Measurements from ENCODE around the gene TMC8. TPM values are rescaled to one million over a fixed set of nuclear protein-coding genes. Genes with fewer than 3 reads are reported as not detected.

TMC8 gene
- total and polyA plus RNA-seq, 12 donors, result 0.44 to 28.8 (median 6.3) TPM

DNA sequence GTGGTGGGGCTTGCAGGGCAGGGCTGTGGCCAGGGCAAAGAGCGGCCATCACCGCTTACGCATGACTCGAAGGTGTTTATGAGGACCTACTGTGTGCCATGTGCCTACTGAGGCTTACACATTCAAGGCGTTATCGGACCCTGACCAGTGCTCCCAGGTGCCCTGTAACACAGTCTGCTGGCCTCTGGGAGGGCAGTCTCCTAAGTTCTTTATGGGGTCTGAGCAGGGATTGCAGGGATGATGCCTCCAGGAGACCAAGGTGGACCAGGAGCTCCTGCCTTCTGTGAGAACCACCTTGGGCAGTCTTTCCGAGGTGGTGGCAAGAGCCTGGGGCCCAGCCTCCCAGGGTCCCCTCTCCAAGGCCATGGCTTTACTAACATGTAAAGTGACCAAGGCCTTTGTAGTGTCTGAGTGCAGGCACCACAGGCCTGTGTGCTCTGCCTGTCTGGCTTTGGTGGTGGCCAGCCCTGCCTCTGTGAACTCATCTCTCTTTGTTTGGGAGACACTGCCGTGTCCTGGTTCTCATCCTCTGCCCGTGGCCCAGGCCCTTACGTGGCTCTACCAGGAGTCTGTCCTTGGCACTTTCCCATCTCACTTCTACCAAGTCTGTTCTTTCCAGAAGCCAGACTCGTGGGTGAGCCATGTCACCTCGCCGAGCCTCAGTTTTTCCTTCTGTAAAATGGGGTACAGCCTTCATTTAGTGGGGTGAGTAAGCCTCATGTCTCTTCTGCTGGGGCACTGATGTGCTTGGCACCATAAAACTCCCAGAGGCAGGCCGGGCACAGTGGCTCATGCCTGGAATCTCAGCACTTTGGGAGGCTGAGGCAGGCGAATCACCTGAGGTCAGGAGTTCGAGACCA is 34.4 kb downstream of the TMC8 start:
- H3K27ac ChIP-seq, result no peak overlapping the region
- H3K4me3 ChIP-seq, result no peak overlapping the region
- no peaks in the 10 kb centered on the region for H3K9me3 ChIP-seq (replicated peaks in 1 of 3)
- H3K4me1 ChIP-seq (replicated peaks in 1 of 2), result peaks cover 10 to 14% of the 10 kb centered on the region in 2 donors
- TF ChIP-seq, protein P1, sequence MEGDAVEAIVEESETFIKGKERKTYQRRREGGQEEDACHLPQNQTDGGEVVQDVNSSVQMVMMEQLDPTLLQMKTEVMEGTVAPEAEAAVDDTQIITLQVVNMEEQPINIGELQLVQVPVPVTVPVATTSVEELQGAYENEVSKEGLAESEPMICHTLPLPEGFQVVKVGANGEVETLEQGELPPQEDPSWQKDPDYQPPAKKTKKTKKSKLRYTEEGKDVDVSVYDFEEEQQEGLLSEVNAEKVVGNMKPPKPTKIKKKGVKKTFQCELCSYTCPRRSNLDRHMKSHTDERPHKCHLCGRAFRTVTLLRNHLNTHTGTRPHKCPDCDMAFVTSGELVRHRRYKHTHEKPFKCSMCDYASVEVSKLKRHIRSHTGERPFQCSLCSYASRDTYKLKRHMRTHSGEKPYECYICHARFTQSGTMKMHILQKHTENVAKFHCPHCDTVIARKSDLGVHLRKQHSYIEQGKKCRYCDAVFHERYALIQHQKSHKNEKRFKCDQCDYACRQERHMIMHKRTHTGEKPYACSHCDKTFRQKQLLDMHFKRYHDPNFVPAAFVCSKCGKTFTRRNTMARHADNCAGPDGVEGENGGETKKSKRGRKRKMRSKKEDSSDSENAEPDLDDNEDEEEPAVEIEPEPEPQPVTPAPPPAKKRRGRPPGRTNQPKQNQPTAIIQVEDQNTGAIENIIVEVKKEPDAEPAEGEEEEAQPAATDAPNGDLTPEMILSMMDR (IDR thresholded peaks at IDR 0.05), result no peak
- no peak for TF ChIP-seq POLR2A (IDR thresholded peaks at IDR 0.05)
- WGBS, 4 donors, result 75 to 94% (median 86%) methylated on average over 9 to 16 of the region's 16 CpGs
- no peaks in the 10 kb centered on the region for H3K36me3 ChIP-seq (replicated peaks in 1 of 2)
- no peak for DNase-seq
- no peaks in the 10 kb centered on the region for H3K27me3 ChIP-seq
- intact Hi-C loops (cut with DNase I), result no loop called here

DNA sequence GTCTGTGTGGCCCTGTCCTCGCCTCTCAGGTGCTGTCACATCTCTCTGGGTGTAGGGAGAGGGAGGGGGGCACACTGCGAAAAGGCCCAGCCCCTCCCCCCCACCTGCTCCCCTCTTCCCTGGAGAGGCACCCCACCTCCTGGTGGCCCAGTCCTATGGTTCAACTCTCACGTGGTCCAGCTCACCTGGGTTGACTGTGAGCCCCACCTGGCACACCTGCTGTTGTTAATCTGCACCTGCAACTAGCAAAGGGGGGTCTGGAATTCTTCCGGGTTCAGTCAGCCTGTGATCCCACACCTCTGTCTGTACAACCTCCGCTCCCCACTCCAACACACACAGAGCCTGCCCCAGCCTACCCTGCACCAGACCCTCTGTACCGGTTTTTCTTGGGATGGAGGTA is 35.8 kb downstream of the TMC8 start:
- intact Hi-C loops (cut with DNase I), result no loop called here

DNA sequence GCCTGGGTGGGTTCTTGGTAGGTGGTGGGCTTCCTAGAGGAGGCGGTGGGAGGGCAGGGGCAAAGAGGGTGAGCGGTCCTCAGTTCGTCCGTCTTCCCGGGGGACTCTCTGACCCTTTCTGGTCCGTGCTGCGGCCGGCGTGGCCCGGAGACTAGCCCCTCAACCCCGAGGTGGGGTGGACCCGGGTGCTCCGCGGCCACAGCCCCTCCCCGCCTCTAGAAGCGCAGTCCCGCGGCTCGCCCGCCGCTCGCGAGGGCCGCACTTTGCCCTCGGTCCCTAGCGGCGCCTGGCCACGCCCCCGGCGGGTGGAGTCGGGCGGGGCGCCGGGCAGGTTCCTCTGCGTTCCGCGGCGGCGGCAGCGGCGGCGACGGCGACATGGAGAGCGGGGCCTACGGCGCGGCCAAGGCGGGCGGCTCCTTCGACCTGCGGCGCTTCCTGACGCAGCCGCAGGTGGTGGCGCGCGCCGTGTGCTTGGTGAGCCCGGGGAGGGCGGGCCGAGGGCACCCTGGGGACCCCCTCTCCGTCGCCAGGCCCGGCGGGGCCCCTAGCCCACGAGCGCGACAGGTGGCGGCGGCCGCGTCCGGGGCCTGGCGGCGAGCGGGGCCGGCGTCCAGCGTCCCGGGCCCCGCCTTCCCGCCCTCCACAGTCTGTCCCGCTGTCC is 37.8 kb downstream of the TMC8 start, which contains the start of gene SYNGR2:
Gene SYNGR2 (plus strand): TSS at position 340 of the 661 bp plus-strand sequence. CDS start 36 bp downstream, at position 376.
- Histone ChIP-seq H3K4me3 (peak within 1 kb of the TSS; percentile 18 to 75 (median 55)), H3K27me3 (no peaks in the 10 kb centered on the region), H3K4me1 (replicated peaks in 1 of 2) (peaks cover 18 to 31% of the 10 kb centered on the region in 2 donors), H3K9me3 (replicated peaks in 1 of 3) (no peaks in the 10 kb centered on the region), H3K27ac (peak within 1 kb of the TSS in 4 of 5 donors; percentile 51 to 83 (median 79)), H3K36me3 (replicated peaks in 1 of 2) (peaks cover 0 to 7% of the 10 kb centered on the region in 2 donors)
- intact Hi-C loops (cut with DNase I), result no loop called here
- WGBS, 4 donors, result 0 to 10% (median 0%) methylated on average over 2 to 82 of the region's 84 CpGs
- DNase-seq, result peak; percentile 78 to 87 (median 85)
- peak; percentile 78 to 83 for TF ChIP-seq POLR2A (IDR thresholded peaks at IDR 0.05)
- TF ChIP-seq, protein P1 (IDR thresholded peaks at IDR 0.05), result no peak

More for the DNA sequence above, 35.8 kb downstream of the TMC8 start:
- H3K9me3 ChIP-seq (replicated peaks in 1 of 3), result no peaks in the 10 kb centered on the region
- 54 to 79% (median 72%) methylated on average over 4 to 6 of the region's 6 CpGs for whole genome bisulfite sequencing, 4 donors
- no peaks in the 10 kb centered on the region for H3K36me3 ChIP-seq (replicated peaks in 1 of 2)
- no peak overlapping the region for H3K27ac ChIP-seq
- H3K4me3 ChIP-seq, result no peak overlapping the region
- H3K4me1 ChIP-seq (replicated peaks in 1 of 2), result peaks cover 10 to 14% of the 10 kb centered on the region in 2 donors
- no peaks in the 10 kb centered on the region for H3K27me3 ChIP-seq
- TF ChIP-seq POLR2A (IDR thresholded peaks at IDR 0.05), result no peak
- TF ChIP-seq, protein P1 (IDR thresholded peaks at IDR 0.05), result no peak
- no peak for DNase-seq

Measured in adrenal gland (tissue), 12 donors.